ENCODE results near the gene CADPS.
A peak's percentile ranks its signal among the peaks of the same experiment; 100 is the strongest.

Gene CADPS

DNA sequence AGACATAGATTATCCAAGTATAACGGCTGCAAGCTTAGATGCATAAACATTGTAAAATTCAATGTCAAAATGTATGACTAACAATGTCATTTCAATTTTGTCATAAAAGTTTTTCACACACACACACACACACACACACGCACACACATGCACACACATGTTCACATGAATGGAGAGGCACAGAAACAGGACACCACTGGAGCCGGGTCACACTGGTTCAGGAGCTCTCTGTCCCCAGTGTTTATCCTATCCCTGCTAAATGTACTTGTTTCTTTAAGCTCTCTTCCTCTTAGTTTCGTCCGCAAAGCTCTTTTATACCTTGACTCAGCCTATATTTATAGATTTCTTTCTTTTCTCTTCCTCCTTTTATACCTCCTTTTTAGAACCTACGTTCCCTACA, 249.9 kb downstream of the CADPS start:
- DNase-seq = no peak

DNA sequence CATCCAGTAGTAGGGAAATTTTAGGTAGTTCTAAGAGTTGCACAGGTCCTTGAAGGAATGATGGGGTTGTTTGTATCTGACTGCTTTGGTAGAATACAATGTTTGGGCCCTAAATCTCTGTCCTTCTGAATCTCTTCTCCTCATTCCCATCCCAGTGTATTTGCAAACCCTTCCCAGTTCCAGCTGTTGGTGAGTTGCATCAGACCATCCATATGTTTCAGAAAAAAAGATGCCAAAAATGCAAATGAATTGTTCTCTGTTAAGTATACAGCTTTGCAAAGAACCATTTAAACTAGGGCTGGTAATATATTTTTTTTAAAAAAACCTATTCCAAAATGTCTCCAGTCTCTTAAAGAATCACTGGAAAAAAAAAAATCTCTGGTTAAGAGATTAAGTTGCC, 251.0 kb downstream of the CADPS start:
- DNase-seq = no peak

DNA sequence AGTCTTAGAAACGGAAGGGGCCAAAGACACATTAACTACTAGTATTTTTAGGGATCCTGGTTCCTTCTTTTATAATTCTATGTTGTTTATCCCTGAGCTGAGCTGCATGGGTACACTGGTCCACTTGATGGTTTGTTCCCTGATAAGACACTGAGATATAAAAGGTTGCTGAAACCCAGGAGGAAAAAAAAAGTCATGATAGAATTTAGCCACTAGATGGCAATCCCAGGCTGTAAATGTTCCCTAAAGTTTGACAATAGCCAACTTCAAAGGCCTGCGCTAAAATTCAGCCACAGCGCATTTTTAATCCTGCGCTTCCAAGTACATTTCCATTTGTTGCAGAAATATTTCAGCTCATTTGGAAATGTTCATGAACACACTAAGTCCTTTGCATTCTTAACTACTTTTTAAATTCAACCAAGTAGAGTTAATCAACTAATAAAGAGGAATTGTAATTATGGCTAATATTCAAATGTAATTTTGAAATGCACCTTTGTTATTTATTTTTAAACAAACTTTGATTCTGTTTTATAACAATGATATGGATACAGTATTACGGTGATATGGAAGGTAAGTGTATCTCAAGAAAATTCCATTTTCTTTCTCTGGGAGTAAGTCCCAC, 252.6 kb downstream of the CADPS start:
- peak; percentile 13 for DNase-seq

DNA sequence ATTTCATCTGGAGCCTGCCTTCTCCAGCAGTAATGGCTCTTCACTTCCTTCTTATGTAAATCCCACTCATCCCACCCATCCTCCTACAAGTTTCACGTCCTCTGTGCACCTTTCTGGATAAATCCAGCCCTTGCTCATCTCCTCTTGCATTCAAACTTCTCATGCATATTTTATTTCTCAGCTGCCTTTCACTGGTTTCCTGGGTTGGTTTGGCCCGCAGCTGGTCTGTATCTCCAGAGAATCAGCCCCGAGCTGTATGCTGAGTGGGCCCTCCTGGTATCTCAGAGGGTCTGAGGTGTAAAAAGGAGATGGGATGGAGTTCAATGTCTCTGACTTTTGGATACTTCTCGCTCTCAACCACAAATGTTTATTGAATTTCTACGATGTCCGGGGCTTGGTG, 253.3 kb downstream of the CADPS start:
- no peak for DNase-seq

DNA sequence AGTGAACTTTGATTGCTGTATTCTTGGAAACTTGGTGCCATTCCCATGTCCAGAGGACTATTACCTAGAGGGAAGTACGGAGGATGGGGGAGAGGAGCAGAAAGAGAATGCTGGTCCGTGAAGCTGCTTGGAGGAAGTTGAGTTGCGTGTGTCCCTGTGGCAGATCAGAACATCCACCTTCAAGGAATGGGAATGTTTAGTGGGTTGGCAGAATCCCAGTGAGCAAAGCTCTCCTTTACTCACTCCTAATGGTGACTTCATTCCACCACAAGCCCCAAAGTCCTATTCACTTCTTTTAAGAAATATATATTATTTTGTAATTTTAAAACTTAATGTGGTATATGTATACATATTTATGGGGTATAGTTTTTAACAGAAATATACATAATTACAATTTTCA, 254.0 kb downstream of the CADPS start:
- DNase-seq = no peak

DNA sequence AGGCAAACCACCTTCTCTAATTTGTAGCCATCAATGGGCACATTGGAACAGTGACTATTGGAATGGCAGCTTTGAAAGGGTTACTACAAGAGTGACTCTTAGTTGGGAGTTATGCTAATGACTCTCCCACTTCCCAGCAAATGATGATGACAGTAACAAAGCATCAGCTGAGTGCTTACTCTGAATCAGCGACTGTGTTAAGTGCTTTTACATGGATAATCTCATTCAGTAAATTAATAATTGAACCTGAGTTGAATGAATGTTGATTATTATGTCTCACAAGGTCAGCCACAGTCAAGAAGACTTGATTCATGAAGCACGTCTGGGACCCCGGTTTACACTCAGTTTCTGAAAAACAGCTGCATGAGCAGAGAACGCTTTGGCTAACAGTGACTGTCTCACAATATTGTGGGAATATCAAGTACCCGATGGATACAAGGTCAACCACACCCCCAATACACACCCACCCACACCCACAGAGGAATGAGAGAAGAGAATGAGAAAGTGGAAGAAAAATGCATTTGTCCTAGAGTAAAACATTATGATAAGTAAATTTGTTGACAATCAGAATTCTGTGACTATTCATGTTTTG, 259.9 kb downstream of the CADPS start:
- DNase-seq = no peak

DNA sequence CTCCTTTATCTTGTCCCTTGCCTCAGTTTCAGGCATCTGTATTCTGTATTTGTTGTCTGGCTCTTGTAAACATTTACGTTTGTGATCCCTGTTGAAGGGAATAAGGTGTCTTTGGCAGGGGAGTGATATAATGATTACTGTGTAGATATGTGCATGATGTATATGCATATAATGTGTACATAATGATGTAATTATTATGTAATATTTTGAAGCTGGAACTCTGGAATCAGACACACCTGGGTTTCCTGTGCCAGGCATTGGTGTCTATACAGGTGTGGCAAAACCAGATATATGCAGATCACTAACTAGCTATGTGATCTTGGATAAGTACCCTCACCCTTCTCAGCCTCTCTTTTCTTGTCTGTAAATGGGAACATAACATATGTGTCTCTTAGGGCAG, 260.7 kb downstream of the CADPS start:
- DNase-seq = no peak

DNA sequence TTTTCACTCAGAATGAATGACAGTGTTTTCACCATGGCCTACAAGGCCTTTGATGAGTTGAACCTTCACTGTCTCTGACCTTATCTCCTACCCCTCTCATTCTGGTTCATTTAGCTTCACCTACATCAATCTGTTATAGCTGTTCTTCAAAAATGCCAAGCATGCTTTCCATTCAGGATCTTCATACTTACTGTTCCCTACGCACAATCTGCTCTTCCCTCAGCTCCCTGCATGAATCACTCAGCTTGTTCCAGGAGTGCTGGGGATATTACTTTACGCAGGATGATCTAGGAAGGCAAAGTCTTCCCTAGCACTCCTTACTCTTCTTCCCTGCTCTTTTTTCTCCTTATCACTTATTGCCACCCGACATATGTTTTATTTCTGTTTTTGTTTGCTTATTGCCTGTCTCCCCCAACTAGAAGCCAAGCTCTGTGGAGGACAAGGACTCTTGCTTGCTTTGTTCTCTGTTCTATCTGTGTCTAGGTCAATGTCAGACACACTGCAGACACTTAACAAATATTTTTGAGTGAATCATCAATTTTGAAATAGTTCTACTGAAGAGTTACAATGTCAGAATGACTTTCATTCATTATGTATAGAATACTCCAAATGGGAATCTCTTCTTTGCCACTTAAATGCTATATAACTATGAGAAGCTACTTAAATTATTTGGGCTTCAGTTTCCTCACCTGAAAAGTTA, 263.5 kb downstream of the CADPS start:
- no peak for DNase-seq

DNA sequence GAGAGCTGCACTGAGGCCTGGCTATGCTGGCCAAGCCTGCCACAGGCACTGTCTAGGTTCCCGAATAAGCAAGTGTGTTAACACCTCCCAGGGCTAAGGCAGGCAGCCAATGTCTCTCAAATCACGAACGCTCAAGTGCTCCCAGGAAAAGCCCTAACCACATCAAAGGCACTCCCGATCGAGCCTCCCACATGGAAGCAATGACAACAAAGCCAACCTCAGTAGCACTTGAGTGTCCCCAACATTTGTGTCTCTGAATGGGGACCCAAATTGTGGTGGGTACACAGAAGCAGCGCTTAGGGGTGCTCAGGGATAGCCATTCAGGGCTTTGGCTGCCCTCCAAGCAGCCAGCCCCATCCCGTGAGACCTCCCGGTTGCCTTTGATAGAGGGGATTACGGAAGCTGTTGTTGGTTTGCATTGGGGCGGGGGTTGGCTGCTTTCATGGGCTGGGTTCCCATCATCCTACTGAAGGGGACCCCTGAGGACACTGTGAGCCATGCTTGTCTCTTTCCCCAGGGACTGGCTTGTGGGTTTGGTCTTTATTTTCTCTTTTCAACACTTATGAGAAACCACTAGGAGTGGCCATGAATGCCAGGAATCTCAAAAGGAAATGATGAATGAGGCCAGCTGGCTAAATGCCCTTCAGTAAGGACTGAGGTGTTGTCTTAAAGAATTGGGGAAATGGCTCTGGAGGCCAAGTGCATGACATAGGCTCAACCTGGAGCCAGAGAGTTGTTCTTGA, 267.8 kb downstream of the CADPS start:
- DNase-seq = no peak

DNA sequence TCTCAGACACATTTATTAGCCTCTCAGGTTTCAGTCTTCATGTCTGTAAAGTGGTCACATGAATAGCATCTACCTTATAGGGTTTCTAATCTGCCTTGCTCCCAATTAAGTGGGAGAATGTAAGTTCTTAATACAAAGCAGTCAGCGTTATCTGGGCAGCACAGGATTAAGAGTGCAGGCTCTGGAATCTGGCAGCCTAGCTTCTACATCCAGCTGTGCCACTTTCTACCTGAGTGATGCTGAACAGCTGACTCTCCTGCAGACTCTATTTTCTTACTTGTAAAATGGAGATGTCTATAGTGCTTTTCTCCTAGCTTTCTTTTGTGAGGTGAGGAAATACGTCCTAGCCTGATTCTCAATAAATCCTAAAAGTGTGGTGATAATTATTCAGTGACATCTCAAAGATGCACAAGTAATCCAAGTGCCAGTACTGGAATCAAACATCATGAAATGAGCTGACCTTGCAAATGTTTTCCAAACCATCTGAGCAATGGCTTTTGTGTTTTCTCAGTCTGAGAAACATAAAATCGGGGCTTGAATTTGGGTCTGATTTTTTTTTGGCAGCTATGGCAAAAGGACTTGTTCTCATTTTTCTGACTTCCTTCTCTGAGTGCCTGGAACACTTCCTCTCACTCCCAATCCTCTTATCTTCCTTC, 269.7 kb downstream of the CADPS start:
- DNase-seq = no peak

DNA sequence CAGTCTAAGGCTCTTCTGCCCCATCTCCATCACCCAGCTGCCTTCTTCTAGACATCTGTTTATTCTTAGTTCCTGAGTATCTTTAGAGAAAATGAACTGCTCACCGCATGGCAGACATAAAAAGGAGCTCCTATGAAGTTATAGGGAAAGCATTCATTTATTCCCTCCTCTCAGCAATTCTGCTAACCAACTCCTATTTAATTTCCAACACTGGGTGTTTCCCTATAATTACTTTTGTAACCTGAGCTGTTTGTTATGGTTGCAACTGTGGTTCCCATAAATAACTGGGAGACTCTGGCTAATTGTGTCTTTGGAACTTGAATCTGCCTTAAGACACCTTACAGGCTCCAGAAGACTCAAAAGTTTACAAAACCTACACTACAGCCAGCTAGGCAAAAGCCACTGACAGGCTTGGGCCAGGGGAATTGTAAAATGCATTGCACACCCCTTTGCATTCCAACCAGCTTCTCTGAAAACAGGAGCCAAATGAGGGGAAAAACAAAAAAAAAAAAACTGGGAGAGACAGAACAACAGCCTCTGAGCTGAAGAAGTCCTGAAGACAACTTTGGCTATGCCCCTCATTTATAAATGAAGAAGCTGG, 270.4 kb downstream of the CADPS start:
- no peak for DNase-seq

DNA sequence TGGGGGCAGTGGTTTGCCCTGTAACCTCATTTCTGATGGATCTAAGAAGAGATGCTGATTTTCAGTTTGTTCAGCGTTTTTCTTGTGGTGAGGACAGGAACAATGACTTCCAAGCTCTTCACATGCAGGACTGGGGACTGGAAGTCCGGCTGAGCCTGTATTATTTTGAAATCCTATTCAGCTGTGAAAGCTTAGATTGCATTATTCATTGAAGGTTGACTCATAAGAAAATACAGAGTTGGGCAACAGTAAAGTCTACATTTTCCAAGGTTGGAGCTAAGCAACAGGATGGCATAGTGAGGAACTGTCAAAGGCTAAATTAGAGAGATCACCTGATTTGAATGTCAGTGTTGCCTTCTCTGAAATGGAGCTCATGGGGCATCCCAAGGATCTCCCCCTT, 270.9 kb downstream of the CADPS start:
- DNase-seq = no peak

DNA sequence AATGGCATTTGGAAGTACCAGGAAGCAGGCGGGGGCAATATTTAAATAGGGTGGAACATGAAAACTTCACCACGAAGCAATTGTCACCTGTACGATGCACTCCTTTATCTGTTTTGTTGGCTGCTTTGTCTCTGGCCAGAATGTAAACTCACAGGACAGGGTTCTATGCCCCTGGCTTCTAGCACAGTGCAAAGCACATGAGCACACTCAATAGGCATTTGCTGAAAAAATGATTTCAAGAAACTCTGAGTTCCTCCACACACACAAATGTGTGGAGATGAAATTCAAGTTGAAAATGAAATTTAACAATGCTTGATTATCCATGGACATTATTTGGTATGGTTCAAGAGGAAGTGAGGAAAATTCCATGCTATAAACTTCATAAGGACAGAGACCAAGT, 272.2 kb downstream of the CADPS start:
- DNase-seq = no peak

DNA sequence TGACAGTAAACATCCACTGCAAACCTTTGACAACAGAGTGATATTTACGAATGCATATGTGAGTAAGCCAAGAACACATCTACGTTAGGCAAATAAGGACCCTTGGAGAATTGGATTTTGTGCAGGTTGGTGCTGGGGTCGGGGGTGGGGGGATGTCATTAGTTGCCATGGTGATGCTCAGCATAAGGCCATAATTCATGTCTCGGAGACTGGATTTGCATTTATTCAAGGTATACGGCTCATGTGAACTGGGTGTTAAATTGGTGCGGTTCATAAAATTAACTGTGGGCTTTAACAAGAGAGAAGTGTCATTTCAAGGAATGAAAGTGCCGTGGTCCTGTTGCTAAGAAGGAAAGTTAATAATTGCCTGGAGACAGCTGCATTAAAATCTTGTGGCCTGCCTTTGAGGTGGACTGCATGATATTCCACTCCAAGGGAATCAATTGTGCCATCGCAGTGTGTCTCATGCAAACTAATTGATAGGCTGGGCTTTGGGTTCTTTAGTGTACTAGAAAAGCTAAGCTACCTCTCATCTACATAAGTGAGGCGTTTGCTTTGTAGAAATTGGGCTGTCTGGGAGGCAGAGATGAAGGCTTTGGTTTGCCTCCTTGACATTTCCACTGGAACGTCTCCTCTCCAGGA, 273.0 kb downstream of the CADPS start:
- no peak for DNase-seq

DNA sequence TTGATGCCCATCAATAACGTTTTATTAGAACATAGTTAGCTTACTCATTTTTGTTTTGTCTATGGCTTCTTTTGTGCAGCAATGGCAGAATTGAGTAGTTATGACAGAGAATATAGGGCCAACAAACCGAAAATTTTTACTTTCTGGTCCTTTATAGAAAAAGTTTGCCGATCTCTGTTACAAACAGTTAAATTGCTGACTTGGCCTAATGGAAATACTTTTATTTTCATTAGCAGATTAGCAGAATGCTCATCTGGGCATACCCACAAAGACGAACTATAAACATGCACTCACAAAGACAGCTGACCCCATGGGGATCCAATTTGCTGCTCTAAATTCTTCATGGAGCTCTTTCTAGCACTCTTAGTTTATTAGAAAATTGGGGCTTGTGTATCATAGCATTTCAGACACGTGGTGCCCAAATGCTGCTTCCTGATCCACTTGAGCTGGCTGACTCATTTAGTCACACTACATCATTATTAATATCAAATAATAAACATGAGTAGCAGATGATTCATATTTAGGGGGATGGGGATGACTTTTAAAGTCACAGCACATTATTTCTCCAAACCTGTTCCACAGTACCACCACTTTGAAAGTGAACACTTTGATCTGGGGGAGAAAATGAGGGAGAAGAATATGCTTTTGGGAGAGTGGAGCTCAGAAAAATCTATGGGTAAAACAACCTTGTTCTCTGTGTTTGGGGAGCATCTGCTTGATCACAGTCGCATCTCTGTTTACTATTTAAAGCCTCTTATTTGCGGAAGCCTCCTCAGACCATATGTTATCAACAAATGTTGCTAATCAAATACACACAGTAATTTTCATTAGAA, 273.8 kb downstream of the CADPS start:
- no peak for DNase-seq

DNA sequence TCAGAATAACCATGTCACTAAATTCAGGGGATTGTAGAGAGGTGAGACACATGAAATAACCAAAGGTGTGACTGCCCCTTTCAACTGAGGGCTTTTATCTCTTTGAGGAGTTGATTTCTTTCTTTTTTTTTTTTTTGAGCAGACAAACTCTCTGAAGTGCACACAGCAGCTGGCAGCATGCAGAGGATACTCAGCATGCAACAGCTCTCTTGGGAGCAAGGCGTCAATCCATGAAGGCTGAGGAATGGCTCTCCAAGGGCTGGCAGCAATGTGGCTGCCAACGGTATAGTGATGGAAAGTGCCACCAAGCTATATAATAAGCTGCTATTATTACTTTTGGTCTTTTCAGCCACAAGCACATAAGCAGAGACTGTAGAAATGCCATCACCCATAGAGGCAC, 275.2 kb downstream of the CADPS start:
- no peak for DNase-seq

DNA sequence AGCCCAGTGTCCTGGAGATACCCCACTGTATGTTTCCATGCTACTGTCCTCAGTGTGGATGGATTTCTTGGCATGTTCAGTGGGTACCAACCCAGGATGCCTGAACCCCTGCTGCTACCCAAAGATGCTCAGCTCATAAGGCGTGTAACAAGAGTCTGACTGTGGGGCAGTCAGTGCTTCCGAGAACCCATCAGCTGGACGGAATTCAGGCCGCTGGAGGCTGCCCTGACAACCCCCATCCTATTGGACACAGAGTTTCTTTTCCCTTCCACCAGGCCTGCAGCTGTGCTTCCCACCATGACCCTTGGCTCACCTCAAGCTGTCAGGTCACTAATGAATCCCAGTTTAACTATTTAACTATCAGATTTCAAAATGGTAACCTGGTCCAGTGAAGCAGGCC, 277.7 kb downstream of the CADPS start:
- DNase-seq = no peak

DNA sequence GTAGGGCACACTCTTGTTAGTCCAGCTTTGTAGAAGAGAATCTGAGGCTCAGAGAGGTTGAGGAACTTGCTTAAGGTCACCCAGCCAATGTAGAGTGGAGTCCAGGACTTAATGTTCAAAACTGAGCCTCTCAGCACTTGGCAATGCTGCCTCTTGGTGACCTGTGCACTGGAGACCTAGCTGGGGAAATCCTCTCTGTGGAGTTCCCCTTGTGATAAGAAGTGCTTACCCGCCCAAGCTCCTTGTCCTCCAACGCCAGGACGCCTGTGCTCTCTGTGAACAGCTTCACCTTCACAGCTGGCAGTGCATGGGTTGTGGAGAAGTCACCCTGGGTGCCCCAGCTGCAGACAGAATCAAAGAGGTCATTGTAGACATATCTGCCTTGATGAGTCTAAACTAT, 282.8 kb downstream of the CADPS start:
- no peak for DNase-seq

DNA sequence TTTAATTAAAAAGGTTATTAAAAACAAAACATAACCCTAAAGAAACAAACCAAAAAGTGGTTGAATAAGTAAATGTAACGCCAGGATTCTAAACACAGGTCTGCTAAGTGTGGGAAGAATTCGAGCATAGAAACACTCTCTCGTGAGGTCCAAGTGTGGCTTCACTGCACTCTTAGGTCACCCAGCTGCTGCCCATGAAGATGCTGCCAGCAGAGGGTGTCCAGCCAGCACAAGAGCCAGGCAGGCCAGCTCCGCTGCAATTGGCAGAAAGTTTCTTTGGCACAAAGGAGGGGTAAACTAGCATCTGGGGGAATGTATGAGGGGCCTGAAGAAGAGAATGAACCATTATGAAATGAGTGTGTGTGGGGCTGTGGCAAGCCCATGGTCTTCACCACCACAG, 286.1 kb downstream of the CADPS start:
- DNase-seq = no peak

DNA sequence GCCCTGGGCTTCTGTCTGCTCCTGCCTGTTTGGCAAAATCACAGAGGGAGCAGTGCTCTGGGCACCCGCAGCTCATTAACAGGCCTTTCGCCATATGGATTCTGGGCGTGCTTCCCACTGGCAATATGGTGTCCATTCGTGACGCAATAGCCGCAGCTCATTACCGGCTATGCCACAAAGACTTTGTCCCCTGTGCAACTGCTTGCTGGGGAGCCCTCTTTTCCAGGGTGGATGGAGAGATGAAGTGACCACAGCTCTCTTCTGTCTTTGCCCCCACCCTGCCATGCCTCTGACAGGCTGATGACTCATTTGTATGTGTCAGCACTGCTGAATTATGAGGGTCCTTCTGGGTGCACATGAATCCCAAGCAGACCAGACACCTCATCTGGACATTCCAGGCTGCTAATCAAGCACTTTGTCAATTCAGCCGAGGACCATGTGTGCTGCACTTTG, 287.6 kb downstream of the CADPS start:
- DNase-seq = no peak

DNA sequence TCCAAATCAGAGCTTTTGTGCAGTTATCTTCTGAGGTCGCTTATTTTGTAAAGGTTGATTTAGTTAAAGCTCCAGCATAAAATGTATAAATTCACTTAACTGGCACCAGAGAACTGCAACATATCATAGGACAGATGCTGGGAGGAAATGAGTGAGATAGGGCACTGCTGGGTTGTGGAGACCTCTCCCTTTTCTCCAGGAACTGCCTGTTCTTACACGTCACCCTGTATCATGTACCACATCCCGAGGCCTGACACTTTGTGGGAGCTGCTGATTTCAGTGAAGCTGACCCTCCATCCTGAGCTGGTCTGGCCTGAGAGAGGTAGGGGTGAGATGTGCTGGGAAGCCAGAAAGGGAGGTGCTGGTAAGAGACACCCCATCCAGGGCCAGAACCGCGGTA, 288.0 kb downstream of the CADPS start:
- DNase-seq = no peak

DNA sequence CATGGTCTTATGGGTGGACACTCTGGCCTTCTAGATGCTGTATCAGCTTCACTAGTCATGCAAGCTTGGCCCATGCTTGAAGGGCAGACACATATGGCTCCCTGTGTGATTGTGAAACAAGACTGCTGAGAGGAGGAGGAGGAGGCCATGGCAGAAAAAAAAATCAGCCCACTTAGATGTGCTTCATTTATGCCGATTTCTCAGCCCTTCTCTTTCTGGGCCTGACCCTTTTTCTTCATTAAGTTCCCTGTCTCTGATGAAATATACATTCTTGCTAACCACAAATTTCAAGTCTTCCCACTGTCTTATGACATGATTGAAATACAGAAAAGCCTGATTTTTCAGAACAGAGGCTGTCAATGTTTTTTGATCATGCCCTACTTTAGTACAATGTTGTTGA, 288.9 kb downstream of the CADPS start:
- DNase-seq = no peak
